ENCODE results near the gene ICOS.

The ICOS gene

GRCh38 chr2:203908066-203908796, 28.3 kb upstream of the ICOS start:
- Histone ChIP-seq H2AFZ (ENCODE audit: low read length) (no peak overlapping the region), H3K9ac (ENCODE audit: low read depth, low read length, poor library complexity, severe bottlenecking) (no peak overlapping the region), H3K4me3 (ENCODE audit: low read length, poor library complexity, severe bottlenecking) (no peak overlapping the region), H3K9me3 (ENCODE audit: insufficient read depth, low read depth, low read length) (no peaks in the 10 kb centered on the region), H3F3A (ENCODE audit: low read depth) (no peaks in the 10 kb centered on the region), H3K9me2 (replicated peaks; ENCODE audit: low read depth, low read length) (no peaks in the 10 kb centered on the region), H3K27me3 (ENCODE audit: insufficient read depth, low read length, poor library complexity, severe bottlenecking) (no peaks in the 10 kb centered on the region), H3K79me2 (ENCODE audit: insufficient read depth, low read length) (no peaks in the 10 kb centered on the region), H3K4me2 (ENCODE audit: low read depth, low read length, poor library complexity, severe bottlenecking) (no peak overlapping the region), H3K4me1 (ENCODE audit: insufficient read depth, low read length, poor library complexity, severe bottlenecking) (no peaks in the 10 kb centered on the region), H4K20me1 (ENCODE audit: insufficient read depth, low read length, poor library complexity, severe bottlenecking) (no peaks in the 10 kb centered on the region), H3K36me3 (ENCODE audit: insufficient read depth, low read length) (no peaks in the 10 kb centered on the region)
- TF ChIP-seq EZH2phosphoT487 (IDR thresholded peaks at IDR 0.05; ENCODE audit: borderline replicate concordance): no peak

GRCh38 chr2:203908797-203909185, 27.8 kb upstream of the ICOS start:
- no peaks in the 10 kb centered on the region for H3K4me1 ChIP-seq (ENCODE audit: insufficient read depth, low read length, poor library complexity, severe bottlenecking)
- no peak for TF ChIP-seq CTCF (conservative IDR thresholded peaks at IDR 0.05; ENCODE audit: low read length)
- TF ChIP-seq EZH2phosphoT487 (IDR thresholded peaks at IDR 0.05; ENCODE audit: borderline replicate concordance): no peak
- no peaks in the 10 kb centered on the region for H3K79me2 ChIP-seq (ENCODE audit: insufficient read depth, low read length)
- H2AFZ ChIP-seq (ENCODE audit: low read length): no peak overlapping the region
- no peaks in the 10 kb centered on the region for H3K36me3 ChIP-seq (ENCODE audit: insufficient read depth, low read length)
- H3K27me3 ChIP-seq (ENCODE audit: insufficient read depth, low read length, poor library complexity, severe bottlenecking): no peaks in the 10 kb centered on the region
- H3F3A ChIP-seq (ENCODE audit: low read depth): no peaks in the 10 kb centered on the region
- no peak overlapping the region for H3K4me3 ChIP-seq (ENCODE audit: low read length, poor library complexity, severe bottlenecking)
- H3K9ac ChIP-seq (ENCODE audit: low read depth, low read length, poor library complexity, severe bottlenecking): no peak overlapping the region
- no peaks in the 10 kb centered on the region for H3K9me3 ChIP-seq (ENCODE audit: insufficient read depth, low read depth, low read length)
- H4K20me1 ChIP-seq (ENCODE audit: insufficient read depth, low read length, poor library complexity, severe bottlenecking): no peaks in the 10 kb centered on the region
- H3K9me2 ChIP-seq (replicated peaks; ENCODE audit: low read depth, low read length): no peaks in the 10 kb centered on the region
- no peak overlapping the region for H3K4me2 ChIP-seq (ENCODE audit: low read depth, low read length, poor library complexity, severe bottlenecking)

GRCh38 chr2:203909261-203909967, 27.1 kb upstream of the ICOS start:
- Histone ChIP-seq H3K4me2 (ENCODE audit: low read depth, low read length, poor library complexity, severe bottlenecking) (no peak overlapping the region), H3K36me3 (ENCODE audit: insufficient read depth, low read length) (no peaks in the 10 kb centered on the region), H3K4me3 (ENCODE audit: low read length, poor library complexity, severe bottlenecking) (no peak overlapping the region), H4K20me1 (ENCODE audit: insufficient read depth, low read length, poor library complexity, severe bottlenecking) (no peaks in the 10 kb centered on the region), H3K4me1 (ENCODE audit: insufficient read depth, low read length, poor library complexity, severe bottlenecking) (no peaks in the 10 kb centered on the region), H3K9ac (ENCODE audit: low read depth, low read length, poor library complexity, severe bottlenecking) (no peak overlapping the region), H3F3A (ENCODE audit: low read depth) (no peaks in the 10 kb centered on the region), H3K9me3 (ENCODE audit: insufficient read depth, low read depth, low read length) (no peaks in the 10 kb centered on the region), H3K9me2 (replicated peaks; ENCODE audit: low read depth, low read length) (no peaks in the 10 kb centered on the region), H3K27me3 (ENCODE audit: insufficient read depth, low read length, poor library complexity, severe bottlenecking) (no peaks in the 10 kb centered on the region), H2AFZ (ENCODE audit: low read length) (peak overlapping the region; percentile 25; the same call in 1 of the 2 replicates), H3K79me2 (ENCODE audit: insufficient read depth, low read length) (no peaks in the 10 kb centered on the region)
- TF ChIP-seq EZH2phosphoT487 (IDR thresholded peaks at IDR 0.05; ENCODE audit: borderline replicate concordance) (no peak), CTCF (conservative IDR thresholded peaks at IDR 0.05; ENCODE audit: low read length) (peak; percentile 81)
